ENCODE results near the gene BAZ2B.

DNA sequence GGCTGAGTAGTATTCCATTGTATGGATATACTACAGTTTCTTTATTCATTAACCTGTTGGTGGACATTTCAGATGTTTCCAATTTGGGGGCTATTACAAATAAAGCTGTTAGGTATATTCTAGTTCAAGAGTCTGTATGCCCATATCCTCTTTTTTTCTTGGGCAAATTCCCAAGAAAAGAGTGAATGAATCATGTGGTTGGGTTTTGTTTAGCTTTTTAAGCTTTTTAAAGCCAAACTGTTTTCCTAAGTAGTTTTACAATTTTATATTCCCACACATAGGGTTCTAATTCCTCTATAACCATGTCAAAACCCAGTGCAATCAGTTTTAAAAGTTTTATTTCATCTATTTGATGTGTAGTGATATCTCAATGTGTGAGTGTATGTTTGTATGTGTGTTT, 44.9 kb upstream of the BAZ2B start:
- TF ChIP-seq CTCF (conservative IDR thresholded peaks at IDR 0.05; ENCODE audit: low read length) (no peak), EZH2phosphoT487 (IDR thresholded peaks at IDR 0.05; ENCODE audit: borderline replicate concordance, low read depth, low read length) (no peak)
